OCI-LY1 (cell line): ENCODE data around the gene TMEM238.

Source experiments
- H2AFZ ChIP-seq: fragments of 200-600 bp; sonication (generic), shearing (Covaris generic); 2 replicates; pipeline ENCODE4 v1.6.0; 2014; ENCODE audit warnings: antibody characterized with exemption, mild to moderate bottlenecking, low read length
- H3F3A ChIP-seq: fragments of 200-600 bp; sonication (generic), shearing (Covaris generic); 2 replicates; pipeline ENCODE4 v1.6.0; 2014; ENCODE audit warnings: mild to moderate bottlenecking, antibody characterized with exemption, low read length, moderate library complexity; ENCODE audit not compliant: insufficient read depth
- H3K27ac ChIP-seq: fragments of 200-600 bp; sonication (generic); 2 replicates; pipeline ENCODE4 v1.5.1; 2014; ENCODE audit warnings: low read length, mixed run types, mild to moderate bottlenecking, low read depth; ENCODE audit not compliant: poor library complexity, severe bottlenecking
- H3K27me3 ChIP-seq: fragments of 200-600 bp; sonication (generic); 2 replicates; pipeline ENCODE4 v1.6.0; 2014; ENCODE audit warnings: antibody characterized with exemption, mild to moderate bottlenecking, low read length, moderate library complexity; ENCODE audit not compliant: insufficient read depth
- H3K36me3 ChIP-seq: fragments of 200-600 bp; sonication (generic); 2 replicates; pipeline ENCODE4 v1.6.1; 2014; ENCODE audit warnings: mild to moderate bottlenecking, antibody characterized with exemption, low read length, moderate library complexity, mixed read lengths; ENCODE audit not compliant: insufficient read depth
- H3K4me1 ChIP-seq: fragments of 200-600 bp; sonication (generic); 2 replicates; pipeline ENCODE4 v1.5.1; 2014; ENCODE audit warnings: mild to moderate bottlenecking, low read length, moderate library complexity; ENCODE audit not compliant: insufficient read depth, severe bottlenecking
- H3K4me2 ChIP-seq: fragments of 200-600 bp; sonication (generic), shearing (Covaris generic); 2 replicates; pipeline ENCODE4 v1.6.1; 2014; ENCODE audit warnings: low read length
- H3K4me3 ChIP-seq: fragments of 200-600 bp; sonication (generic); 2 replicates; pipeline ENCODE4 v1.5.1; 2014; ENCODE audit warnings: low read length, low read depth, mild to moderate bottlenecking, mixed read lengths; ENCODE audit not compliant: poor library complexity, severe bottlenecking
- H3K79me2 ChIP-seq: fragments of 200-600 bp; shearing (Covaris generic); 2 replicates; pipeline ENCODE4 v1.6.1; 2016; ENCODE audit warnings: mixed run types, low read length, mixed read lengths; ENCODE audit not compliant: insufficient read depth
- H3K9ac ChIP-seq: fragments of 200-600 bp; sonication (generic), shearing (Covaris generic); 2 replicates; pipeline ENCODE4 v1.6.1; 2014; ENCODE audit warnings: mild to moderate bottlenecking, low read length, mixed read lengths
- H3K9me2 ChIP-seq: fragments of 200-600 bp; sonication (generic), shearing (Covaris generic); 2 replicates; pipeline ENCODE4 v1.6.1; 2014; ENCODE audit warnings: low read depth, mild to moderate bottlenecking, low read length, mixed read lengths
- H3K9me3 ChIP-seq: fragments of 200-600 bp; shearing (Covaris generic); 2 replicates; pipeline ENCODE4 v1.6.1; 2014; ENCODE audit warnings: low read length, mixed read lengths
- H4K20me1 ChIP-seq: fragments of 200-600 bp; sonication (generic), shearing (Covaris generic); 2 replicates; pipeline ENCODE4 v1.6.0; 2016; ENCODE audit warnings: mild to moderate bottlenecking, low read length; ENCODE audit not compliant: insufficient read depth
- EZH2 ChIP-seq: fragments of 200-600 bp; sonication (generic), shearing (Covaris generic); IDR thresholded peaks from 2 replicates; pipeline ENCODE4 v1.8.0; 2017; ENCODE audit warnings: borderline replicate concordance, mixed run types, mild to moderate bottlenecking, antibody characterized with exemption, low read length, moderate library complexity, mixed read lengths
- TF ChIP-seq, protein P1 (sequence below): fragments of 200-600 bp; sonication (generic), shearing (Covaris generic); IDR thresholded peaks from 2 replicates; pipeline ENCODE4 v1.5.1; 2017; ENCODE audit warnings: mild to moderate bottlenecking, antibody characterized with exemption, low read length, moderate library complexity, mixed read lengths

Gene TMEM238

DNA sequence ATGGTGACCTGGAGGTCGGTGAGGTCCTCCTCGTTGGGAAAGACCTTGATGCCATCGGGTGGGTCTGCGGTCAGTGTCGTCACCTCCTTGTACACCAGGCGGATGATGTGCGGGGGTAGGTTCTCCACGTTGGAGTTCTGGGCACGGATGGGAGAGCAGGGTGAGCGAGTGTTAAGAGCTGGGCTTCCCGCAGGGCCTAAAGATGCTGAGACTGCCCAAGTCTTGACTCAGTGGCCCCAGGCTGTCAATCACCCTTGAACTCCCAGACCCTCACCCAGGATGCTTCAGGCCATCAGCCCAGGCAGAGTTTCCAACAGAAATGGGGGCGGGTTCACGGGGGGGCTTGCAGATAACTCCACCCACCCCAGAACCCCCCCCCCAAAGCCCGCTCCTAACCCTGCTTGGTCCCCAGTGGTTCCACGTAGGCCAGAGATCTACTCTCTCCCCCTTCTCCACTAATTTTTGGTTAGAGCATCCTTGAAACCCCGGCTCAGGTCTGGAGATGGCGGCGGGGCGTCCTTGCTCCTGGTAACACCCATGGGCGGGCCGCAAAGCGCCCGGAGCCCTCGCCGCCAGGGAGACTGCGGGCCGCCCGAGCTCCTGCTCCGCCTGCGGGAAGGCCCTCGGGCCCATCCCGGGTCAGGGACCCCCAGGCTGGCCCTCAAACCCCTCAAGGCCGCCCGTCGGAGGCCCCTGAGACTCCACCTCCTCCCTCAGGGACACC, 22.9 kb upstream of the TMEM238 start:
- Histone ChIP-seq H3K4me2 (peak overlapping the region; percentile 93), H3K36me3 (peaks cover 53% of the 10 kb centered on the region), H3K9ac (peak overlapping the region; percentile 99), H4K20me1 (no peaks in the 10 kb centered on the region), H3K27me3 (no peaks in the 10 kb centered on the region), H3F3A (no peaks in the 10 kb centered on the region), H3K4me1 (peaks cover 26% of the 10 kb centered on the region), H3K27ac (peak overlapping the region; percentile 96), H3K9me3 (no peaks in the 10 kb centered on the region), H3K79me2 (peaks cover 19% of the 10 kb centered on the region), H3K9me2 (no peaks in the 10 kb centered on the region), H2AFZ (no peak overlapping the region), H3K4me3 (peak overlapping the region; percentile 97)
- TF ChIP-seq, protein P1, sequence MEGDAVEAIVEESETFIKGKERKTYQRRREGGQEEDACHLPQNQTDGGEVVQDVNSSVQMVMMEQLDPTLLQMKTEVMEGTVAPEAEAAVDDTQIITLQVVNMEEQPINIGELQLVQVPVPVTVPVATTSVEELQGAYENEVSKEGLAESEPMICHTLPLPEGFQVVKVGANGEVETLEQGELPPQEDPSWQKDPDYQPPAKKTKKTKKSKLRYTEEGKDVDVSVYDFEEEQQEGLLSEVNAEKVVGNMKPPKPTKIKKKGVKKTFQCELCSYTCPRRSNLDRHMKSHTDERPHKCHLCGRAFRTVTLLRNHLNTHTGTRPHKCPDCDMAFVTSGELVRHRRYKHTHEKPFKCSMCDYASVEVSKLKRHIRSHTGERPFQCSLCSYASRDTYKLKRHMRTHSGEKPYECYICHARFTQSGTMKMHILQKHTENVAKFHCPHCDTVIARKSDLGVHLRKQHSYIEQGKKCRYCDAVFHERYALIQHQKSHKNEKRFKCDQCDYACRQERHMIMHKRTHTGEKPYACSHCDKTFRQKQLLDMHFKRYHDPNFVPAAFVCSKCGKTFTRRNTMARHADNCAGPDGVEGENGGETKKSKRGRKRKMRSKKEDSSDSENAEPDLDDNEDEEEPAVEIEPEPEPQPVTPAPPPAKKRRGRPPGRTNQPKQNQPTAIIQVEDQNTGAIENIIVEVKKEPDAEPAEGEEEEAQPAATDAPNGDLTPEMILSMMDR: no peak
- no peak for TF ChIP-seq EZH2

DNA sequence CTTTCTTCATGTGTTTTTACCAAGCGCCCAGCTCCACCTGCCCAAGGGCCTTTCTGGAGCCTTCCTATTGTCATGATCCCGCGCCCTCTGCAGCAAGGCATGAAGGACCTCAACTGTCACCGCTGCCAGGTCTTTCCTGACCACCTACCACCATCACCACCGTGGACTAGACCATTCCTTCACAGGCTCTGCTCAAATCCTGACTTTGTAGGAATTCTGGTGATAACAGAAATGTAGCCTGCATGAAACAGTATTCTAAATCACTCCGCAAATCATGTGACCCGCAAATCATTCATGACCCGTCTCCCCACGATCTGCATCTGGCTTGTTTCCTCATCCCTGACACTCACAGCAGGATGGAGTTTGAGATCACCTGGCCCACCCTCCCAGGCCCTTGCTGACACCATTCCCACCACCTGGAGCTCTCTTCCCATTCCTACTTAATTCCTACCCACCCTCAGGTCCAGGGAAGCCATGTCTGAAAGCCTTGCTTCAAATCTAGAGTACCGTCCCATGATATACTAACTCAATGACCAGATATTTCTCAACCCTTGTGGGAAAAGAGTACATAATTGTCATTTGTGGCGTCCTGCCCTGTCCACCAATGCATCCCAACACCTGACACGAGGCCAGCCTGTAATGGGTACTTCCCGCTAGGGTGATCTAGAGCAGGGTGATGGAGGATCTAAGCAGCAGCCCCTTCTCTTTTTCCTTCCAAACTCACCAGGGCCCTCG, 22.2 kb upstream of the TMEM238 start:
- Histone ChIP-seq H2AFZ (no peak overlapping the region), H3K9me3 (no peaks in the 10 kb centered on the region), H3K36me3 (peaks cover 60% of the 10 kb centered on the region), H3K79me2 (peaks cover 19% of the 10 kb centered on the region), H3K4me3 (peak overlapping the region; percentile 97), H3K4me2 (peak overlapping the region; percentile 93), H3F3A (no peaks in the 10 kb centered on the region), H3K4me1 (peaks cover 26% of the 10 kb centered on the region), H3K27ac (peak overlapping the region; percentile 96), H3K9me2 (no peaks in the 10 kb centered on the region), H3K27me3 (no peaks in the 10 kb centered on the region), H4K20me1 (no peaks in the 10 kb centered on the region), H3K9ac (peak overlapping the region; percentile 99)
- TF ChIP-seq, protein P1: no peak
- no peak for TF ChIP-seq EZH2

GRCh38 chr19:55405638-55406037, 21.5 kb upstream of the TMEM238 start:
- no peaks in the 10 kb centered on the region for H4K20me1 ChIP-seq
- H3K9me2 ChIP-seq: no peaks in the 10 kb centered on the region
- TF ChIP-seq EZH2: no peak
- TF ChIP-seq, protein P1: no peak
- H3F3A ChIP-seq: no peaks in the 10 kb centered on the region
- H3K4me3 ChIP-seq: peak overlapping the region; percentile 97
- no peak overlapping the region for H2AFZ ChIP-seq
- H3K4me1 ChIP-seq: peaks cover 26% of the 10 kb centered on the region
- H3K36me3 ChIP-seq: peaks cover 65% of the 10 kb centered on the region
- H3K9me3 ChIP-seq: no peaks in the 10 kb centered on the region
- H3K9ac ChIP-seq: peak overlapping the region; percentile 99; the same call in 1 of the 2 replicates
- no peak overlapping the region for H3K27ac ChIP-seq
- peaks cover 19% of the 10 kb centered on the region for H3K79me2 ChIP-seq
- peak overlapping the region; percentile 93 for H3K4me2 ChIP-seq
- no peaks in the 10 kb centered on the region for H3K27me3 ChIP-seq
